GM18867 (cell line): Measurements from ENCODE around the gene ATP2B2.
"Not testable (repeated sequence)": the region's sequence is repeated elsewhere in the genome, so short reads cannot be mapped to it uniquely, and the experiment has no call there.

ENCODE experiments used
- ATAC-seq: cut with Tn5 transposase; IDR thresholded peaks from one replicate; pipeline ENCODE4 v1.9.1; 2021; ENCODE audit warnings: mild to moderate bottlenecking, moderate library complexity; ENCODE audit not compliant: unreplicated experiment

Gene ATP2B2

DNA sequence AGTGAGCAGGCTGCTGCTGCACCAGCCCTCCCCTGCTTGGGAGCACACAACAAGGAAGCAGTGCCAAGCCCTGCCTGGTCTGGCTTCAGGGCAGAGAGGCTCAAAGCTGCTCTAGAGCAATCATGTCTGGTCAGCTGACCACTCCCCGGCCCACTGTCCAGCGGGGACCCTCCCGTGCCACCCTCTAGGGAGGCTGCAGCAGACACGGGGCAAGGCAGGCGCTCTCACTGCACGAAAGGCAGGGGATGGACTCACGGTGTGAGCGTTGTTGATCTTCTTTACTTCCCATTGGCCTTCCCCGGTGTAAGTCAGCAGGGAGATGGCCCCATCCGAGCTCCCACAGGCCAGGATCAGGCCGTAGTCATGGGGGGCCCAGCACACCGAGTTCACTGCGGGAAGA is 193.7 kb downstream of the ATP2B2 start:
- ATAC-seq: no peak

- ATAC-seq: no peak
Observed at GRCh38 chr3:10310578-10310977, 194.8 kb downstream of the ATP2B2 start.

DNA sequence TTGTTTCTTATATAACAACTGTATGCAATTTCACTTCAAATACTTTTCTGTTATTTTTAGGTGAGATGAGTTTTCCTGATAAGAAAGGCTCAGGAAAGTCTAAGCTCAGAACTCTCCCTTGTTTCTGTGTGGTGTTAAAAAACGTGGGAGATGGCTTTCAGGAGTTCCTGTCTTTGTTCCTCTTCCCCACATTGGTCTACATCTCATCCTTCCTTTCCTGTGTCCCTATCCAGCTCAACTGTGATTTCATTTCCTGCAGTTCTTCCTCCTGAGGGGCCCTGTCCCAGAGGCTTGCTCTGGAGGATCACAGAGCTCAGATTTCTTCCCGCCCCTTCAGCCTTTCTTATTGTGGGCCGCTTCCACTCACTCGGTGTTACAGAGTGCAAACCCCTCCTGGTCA is 195.7 kb downstream of the ATP2B2 start:
- no peak for ATAC-seq

DNA sequence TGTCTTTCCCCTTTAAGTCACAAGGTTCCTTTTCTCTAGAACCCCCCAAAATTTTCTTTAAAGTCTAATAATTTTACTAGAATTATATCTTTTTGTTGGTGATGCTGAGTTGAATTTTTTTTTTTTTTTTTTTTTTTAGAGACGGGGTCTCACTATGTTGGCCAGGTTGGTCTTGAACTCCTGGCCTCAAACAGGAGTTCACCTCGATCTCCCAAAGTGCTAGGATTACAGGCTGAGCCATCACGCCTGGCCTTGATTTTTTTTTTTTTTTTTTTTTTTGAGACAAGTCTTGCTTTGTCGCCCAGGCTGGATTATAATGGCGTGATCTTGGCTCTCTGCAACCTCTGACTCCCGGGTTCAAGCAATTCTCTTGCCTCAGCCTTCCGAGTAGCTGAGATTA is 196.7 kb downstream of the ATP2B2 start:
- no peak for ATAC-seq

DNA sequence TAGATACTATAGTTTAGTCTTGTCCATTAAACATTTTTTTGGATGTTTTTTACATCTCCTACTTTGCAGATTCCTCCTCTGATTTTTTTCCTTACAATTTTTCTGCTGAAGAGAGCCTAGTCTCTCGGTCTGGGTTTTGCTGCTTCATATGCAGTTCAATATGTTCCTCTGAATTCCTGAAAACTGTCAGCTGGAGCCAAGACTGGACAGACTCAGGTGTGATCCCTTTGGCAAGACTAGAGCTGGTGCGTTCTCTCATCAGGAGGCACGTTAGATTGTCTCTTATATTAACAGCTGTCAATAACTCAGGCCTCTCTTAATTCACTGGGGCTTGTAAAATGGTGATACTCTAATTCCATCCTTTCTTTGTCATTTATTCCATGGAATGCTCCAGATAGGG is 199.2 kb downstream of the ATP2B2 start:
- no peak for ATAC-seq

GRCh38 chr3:10305331-10305902 is 200.0 kb downstream of the ATP2B2 start:
- no peak for ATAC-seq

DNA sequence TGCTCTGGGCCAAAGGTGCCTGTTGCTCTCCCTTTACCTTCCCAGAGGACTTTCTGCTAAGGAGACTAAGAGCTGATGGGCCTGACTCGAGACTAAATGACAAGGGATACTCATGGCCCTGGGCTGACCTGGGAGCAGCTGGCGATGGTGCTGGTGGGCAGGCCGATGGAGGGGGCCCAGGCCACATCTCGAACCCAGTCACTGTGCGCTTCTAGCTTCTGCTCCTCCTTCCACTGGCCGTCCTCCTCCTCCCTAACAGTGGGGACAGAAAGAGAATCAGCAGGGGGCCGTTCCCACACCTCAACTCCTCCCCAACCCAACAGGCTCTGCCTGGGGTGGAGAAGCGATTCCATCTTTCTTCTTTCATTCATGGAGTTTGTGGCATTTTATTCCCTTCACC is 200.5 kb downstream of the ATP2B2 start:
- no peak for ATAC-seq

GRCh38 chr3:10303785-10304184 is 201.6 kb downstream of the ATP2B2 start:
- ATAC-seq: no peak

- no peak for ATAC-seq
Observed at GRCh38 chr3:10303105-10303504, 202.3 kb downstream of the ATP2B2 start.

- ATAC-seq: no peak
Observed at GRCh38 chr3:10300087-10300486, 205.3 kb downstream of the ATP2B2 start.

- peak; percentile 55 for ATAC-seq
Observed at GRCh38 chr3:10299679-10300078, 205.7 kb downstream of the ATP2B2 start.

GRCh38 chr3:10299175-10299574 is 206.2 kb downstream of the ATP2B2 start:
- no peak for ATAC-seq

DNA sequence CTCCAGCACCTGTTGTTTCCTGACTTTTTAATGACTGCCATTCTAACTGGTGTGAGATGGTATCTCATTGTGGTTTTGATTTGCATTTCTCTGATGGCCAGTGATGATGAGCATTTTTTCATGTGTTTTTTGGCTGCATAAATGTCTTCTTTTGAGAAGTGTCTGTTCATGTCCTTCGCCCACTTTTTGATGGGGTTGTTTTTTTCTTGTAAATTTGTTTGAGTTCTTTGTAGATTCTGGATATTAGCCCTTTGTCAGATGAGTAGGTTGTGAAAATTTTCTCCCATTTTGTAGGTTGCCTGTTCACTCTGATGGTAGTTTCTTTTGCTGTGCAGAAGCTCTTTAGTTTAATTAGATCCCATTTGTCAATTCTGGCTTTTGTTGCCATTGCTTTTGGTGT is 207.3 kb downstream of the ATP2B2 start:
- ATAC-seq: not testable (repeated sequence)

DNA sequence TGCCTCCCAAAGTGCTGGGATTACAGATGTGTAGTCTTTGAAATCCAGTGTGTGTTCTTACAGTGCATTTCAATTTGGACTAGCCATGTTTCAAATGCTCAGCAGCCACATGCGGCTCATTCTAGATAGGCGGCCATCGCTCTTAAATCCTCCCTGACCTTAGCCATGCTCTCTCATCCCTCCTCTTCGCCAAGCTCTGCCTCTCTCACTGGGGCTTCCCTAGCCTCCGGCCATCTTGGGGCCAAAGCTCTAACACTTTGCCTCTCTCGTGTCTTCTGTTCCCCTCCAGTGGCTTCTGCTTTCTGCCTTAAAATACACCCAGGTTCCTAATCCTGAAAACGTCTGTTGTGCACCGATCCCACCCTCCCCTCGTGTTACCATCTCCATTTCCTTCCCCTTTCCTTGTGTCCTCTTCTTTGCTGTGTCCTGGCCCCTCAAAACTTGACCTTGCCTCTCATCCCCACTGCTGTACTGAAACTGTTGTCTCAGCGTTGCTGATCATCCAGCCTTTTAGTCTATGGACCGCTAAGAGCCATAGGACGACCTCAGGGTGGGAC is 211.3 kb downstream of the ATP2B2 start:
- no peak for ATAC-seq

GRCh38 chr3:10292505-10293419 is 212.6 kb downstream of the ATP2B2 start, which contains the start of gene GHRL:
Gene GHRL (minus strand): TSS chr3:10292947. CDS start chr3:10290180, 2,767 bp downstream.
- ATAC-seq: peak; percentile 59

- no peak for ATAC-seq
Observed at GRCh38 chr3:10291641-10292040, 213.7 kb downstream of the ATP2B2 start.

DNA sequence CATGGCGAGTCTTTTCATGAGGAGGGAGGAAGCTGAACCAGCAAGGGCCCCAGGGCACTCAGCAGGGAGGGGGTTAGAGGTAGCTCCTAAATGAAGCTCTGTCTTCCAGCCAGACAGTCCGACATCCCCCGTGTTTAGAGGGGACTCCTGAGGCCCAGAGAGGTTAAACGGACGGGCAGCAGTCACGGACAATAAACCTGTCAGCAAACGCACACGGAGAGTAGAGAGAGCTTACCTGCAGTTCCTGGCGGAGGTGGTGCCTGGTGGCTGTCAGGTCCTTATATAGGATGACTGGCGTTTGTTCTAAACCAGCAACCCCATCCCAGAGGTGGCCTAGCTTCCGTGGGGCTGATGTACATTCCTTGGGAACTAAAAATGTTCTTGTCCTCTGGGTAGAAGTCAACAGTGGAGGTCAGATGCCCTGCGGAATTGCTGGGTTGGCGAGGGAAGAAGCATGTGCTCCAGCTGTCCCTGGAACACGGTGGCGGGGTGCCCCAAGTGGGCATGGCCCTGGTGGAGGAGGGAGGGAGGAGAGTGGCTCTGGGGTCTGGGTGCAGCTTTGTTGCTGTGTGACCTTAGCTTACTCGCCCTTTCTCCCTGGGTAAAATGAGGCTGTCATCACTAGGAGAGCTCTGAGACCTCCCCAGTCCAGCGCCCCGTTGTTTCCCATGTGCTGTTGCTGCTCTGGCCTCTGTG is 214.8 kb downstream of the ATP2B2 start:
- ATAC-seq: no peak

- ATAC-seq: no peak
Observed at GRCh38 chr3:10289787-10290355, 215.5 kb downstream of the ATP2B2 start.

GRCh38 chr3:10289077-10289476 is 216.3 kb downstream of the ATP2B2 start:
- no peak for ATAC-seq

DNA sequence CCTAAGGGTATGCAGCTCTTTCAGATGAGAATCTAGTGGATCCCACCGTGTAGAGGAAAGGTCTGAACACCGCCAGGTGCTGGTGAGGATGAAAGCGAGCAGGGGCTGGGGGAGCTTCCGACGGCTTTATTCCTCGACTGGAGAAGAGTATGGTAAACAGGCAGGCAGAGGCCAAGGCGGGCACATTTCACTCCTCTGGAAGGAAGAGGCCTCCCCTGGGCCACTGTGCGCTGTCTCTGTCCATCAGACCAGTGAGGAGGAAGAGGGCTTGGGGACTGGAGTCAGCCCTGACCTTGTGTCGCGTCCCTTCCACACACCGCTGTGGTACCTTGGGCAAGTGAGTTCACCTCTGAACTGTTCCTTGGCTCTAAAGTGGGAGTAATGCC is 216.8 kb downstream of the ATP2B2 start:
- ATAC-seq: no peak

DNA sequence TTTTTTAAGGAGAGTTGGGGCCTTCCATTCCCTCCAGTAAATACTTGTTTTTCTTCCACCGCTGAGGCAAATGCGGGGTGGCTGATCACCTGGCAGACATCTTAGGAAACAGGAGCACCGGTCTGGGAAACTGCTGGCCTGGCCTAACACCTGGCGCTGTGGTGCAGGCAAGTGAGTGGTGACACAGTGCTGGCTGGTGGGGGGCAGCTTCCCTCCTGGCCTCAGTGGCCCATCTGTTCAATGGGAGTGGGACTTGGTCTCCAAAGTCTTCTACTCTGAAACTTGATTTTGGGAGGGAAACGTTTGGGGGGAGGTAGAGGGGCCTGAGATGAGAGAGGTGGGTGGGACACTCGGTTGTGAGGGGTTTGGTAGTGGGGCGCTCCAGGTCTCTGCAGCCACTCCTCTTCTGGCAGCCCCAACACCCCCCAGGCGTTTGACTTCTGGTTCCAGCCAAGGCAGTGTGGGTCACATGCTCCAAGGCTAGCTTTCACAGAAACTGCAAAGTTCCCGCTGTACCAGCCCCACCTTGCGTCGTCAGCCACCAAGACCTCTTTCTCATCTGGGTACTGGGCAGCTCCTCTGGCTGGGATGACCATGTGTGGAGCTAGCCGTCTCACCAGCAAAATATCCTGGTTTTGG is 217.3 kb downstream of the ATP2B2 start:
- ATAC-seq: no peak
